Measurements from ENCODE around the gene RASA1.
"Not testable (repeated sequence)": the region's sequence is repeated elsewhere in the genome, so short reads cannot be mapped to it uniquely, and the experiment has no call there.

Gene RASA1

DNA sequence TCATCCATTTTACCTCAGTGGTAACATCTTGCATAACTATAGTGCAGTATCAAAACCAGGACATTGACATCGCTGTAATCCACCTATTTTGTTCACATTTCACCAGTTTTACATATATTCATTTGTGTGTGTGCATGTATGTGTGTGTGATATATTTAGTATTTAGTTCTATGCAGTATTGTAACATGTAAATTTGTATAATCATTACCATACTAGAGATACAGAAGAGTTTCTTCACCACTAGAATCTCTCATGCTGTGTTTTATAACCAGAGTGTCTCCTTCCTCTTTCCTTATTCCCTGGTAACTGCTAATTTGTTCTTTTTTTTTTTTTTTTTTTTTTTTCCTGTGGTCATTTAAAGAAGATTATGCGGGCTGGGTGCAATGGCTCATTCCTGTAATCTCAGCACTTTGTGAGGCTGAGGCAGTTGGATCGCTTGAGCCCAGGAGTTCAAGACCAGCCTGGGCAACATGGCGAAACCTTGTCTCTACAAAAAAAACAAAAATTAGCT is 11.0 kb downstream of the RASA1 start:
- no peak for DNase-seq (ENCODE audit: low read depth in 2 of 2, low spot score in 1 of 2)

DNA sequence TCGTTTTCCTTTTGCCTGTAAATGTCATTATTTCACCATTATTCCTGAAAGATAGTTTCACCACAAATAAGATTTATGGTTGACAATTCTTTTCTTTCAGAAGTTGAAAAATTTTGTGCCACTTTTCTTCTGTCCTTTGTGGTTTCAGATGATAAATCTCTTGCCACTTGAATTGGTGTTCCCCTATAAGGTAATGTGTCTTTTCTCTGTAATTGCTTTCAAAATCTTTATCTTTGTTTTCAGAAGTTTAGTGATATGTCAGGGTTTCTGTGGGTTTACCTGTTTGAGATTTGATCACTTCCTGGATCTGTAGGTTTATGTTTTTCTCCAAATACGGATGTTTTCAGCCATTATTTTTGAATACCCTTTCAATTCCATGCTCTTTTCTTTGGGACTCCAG is 14.6 kb downstream of the RASA1 start:
- no peak for DNase-seq (ENCODE audit: low read depth in 2 of 2, low spot score in 1 of 2)

DNA sequence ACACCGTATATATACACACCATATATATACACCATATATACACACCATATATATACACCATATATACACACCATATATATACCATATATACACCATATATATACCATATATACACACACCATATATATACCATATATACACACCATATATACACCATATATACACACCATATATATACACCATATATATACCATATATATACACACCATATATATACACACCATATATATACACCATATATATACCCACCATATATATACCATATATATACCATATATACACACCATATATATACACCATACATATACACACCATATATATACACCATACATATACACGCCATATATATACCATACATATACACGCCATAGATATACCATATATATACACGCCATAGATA is 19.6 kb downstream of the RASA1 start:
- DNase-seq (ENCODE audit: low read depth in 2 of 2, low spot score in 1 of 2): not testable (repeated sequence)

DNA sequence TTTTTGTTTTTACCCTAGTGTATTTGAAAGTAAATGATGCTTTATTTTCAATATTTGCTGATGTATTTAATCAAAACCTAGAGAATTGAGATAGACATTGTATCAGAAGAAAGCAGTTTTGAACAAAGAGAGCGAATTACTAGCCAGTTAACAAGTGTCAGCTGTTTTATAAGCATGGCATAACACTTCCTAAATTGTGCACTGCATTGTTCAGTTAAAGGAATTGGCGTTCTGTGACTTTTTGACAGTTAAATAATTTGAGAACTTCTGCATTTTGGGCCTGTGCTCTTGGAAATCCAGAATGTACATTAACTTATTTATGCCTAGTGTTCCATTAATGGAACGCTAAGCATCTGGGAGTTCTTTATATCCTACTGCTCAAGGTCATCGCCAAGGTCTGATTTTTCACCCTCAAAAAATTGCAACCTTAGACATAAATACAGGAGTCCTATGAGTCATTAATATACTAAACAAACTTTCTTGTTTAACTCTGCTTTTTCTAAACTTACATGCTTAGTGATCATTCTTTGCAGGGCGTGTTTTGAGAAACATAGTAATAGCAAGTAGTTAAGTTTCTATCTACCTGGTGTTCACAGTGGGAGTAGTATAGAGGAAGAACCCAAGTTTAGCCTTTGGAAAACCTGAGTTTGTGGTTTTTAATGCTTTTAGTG is 31.1 kb downstream of the RASA1 start:
- DNase-seq (ENCODE audit: low read depth in 2 of 2, low spot score in 1 of 2): no peak

DNA sequence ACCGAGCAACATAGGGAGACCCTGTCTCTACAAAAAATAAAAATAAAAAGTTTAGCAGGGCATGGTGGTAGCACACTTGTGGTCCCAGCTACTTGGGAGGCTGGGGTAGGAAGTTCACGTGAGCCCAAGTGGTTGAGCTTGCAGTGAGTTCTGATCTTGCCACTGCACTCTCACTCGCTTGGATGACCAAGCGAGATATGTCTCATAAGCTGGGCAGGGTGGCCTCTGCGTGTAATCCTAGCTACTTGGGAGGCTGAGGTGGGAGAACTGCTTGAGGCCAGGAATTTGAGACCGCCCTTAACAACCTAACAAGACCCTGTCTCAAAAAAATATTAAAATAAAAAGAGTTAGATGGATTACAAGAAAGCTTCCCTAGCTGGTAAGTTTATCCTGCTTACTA is 32.5 kb downstream of the RASA1 start:
- DNase-seq (ENCODE audit: low read depth in 2 of 2, low spot score in 1 of 2): no peak

DNA sequence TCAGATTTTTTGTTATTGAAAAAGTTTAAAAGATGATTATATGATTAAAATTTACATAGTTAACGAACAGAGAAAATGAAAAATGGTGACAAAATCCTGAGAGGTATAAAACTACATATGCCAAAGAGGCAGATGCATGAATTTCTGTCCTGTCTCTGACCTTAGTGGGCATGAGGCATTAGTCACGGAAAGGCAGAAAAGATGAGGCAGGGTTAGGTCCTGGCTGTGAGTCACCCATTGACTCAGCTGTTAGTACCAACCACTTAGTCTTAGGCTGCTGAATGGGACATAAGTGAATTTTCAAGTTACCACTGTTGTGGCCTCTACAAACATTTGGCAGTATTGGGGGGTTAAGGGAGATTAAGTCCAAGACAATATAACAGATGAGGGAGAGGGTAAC is 33.1 kb downstream of the RASA1 start:
- no peak for DNase-seq (ENCODE audit: low read depth in 2 of 2, low spot score in 1 of 2)

DNA sequence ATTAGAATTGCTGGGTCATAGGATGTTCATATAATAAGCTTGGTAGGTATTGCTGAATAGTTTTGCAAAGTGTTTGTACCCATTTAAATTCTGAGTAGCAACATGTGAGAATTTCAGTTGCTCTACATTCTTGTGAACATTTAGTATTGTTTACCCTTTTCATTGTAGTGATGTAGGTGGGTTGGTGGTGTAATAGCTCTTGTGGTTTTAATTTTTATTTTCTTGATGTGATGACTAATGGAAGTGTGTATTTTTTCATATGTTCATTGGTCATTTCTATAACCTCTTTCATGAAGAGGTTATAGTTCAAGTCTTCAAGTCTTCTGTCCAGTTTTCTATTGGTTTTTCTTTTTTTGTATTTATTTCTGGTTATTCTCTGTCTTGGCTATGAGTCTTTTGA is 34.4 kb downstream of the RASA1 start:
- DNase-seq (ENCODE audit: low read depth in 2 of 2, low spot score in 1 of 2): no peak

DNA sequence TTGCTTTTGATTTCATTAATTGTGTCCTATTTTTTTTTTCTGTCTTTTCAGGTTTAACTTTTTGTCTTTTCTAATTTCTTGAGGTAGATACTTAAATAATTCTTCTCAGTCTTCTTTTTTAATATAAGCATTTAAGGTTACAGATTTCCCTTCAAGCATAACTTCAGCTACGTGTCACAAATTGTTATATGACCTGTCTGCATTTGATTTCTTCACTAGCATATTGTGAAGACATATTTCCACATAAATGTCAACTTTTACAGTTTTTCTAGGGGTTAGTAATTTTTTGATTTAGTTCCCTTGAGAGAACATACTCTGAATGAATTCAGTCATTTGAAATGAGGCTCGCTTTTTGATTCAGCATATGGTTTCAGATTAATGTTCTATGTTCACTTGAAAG is 35.6 kb downstream of the RASA1 start:
- no peak for DNase-seq (ENCODE audit: low read depth in 2 of 2, low spot score in 1 of 2)

DNA sequence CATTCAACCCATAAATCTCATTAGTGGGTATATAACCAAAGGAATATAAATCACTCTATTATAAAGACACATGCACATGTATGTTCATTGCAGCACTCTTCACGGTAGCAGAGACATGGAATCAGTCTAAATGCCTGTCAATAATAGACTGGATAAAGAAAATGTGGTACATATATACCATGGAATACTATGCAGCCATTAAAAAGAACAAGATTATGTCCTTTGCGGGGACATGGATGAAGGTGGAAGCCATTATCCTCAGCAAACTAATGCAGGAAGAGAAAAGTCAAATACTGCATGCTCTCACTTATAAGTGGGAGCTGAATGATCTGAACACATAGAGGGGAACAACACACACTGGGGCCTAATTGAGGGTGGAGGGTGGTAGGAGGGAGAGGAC is 38.4 kb downstream of the RASA1 start:
- not testable (repeated sequence) for DNase-seq (ENCODE audit: low read depth in 2 of 2, low spot score in 1 of 2)

DNA sequence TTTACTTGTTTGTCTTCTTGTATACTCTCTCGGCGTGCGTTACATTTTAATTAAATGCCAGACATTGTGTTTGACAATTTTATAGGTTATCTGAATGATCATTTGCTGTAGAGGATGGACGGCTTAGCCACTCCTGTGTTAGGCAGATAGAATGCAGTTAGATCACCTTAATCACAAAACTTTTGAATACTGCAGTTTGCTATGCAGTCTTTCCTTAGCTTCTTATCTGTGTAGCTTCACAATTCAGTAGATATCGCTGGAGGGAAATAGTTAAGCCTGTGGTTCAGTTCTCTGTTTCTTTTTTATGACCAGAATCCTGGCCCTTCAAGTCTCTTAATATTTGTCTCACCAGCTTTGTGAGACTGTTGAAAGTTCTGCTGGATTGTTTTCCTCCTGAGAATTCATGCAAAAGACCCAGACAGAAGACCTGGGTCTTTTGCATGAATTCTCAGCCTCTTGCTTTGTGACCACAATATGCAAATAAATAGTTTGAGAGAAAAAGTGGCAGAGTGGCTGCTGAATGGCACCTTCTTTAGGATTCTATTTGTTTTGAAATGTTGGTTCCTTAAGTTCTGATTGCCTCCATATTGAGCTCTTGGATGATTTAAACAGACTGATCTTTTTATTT is 40.2 kb downstream of the RASA1 start:
- DNase-seq (ENCODE audit: low read depth in 2 of 2, low spot score in 1 of 2): no peak

DNA sequence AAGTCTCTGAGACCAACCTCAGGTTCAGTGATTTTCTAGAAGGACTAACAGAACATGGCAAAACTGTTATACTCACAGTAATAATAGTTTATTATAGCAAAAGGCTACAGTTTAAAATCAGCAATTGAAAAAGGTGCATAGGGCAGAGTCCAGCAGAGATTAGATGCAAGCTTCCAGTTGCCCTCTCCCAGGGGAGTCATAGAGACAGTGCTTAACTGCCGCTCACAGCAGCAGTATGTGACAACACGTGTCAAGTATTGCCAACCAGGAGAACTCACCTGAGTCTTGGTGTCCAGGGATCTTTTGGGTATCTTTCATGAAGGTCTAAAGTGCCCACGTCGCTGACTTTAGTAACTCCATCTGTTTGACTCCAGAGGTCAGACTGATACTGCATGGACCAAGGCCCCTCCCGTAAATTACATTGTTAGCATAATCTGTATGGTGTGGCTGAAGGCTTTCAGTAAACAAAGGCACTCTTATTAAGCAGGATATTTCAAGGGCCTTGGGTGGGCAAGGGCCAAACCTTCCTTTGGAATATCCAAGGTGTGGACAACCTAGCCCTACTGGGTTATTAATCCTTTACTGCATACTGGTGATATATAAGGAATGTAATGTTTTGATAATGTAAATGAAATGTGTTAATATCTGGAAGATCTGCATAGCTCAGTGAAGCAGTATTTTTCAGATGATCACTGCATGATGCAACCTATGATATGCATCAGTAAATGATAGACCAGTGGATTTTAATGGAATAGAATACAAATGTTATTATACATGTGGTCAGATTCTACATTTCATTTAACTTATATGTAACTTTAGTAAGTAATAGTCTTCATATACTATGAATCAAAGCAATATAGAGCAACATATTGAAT is 44.0 kb downstream of the RASA1 start:
- no peak for DNase-seq (ENCODE audit: low read depth in 2 of 2, low spot score in 1 of 2)

DNA sequence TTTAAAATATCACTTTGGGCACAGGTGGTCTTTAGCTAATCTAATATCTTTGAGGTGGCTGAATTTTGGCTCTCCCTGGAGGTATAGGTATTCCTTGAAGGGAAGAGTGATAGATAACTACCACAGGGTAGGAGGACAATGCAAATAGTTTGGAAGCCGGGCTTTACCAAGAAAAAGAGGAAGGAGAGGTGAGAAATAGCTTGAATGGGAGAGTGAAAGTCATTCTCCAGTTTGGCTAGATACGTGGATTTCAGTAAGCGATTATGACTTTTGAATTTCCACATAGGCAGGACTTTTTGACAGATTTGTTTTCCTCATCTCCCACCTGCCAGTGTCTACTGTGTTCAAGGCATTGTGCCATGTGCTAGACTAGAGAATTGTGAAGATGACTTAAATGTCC is 45.5 kb downstream of the RASA1 start:
- DNase-seq (ENCODE audit: low read depth in 2 of 2, low spot score in 1 of 2): no peak

DNA sequence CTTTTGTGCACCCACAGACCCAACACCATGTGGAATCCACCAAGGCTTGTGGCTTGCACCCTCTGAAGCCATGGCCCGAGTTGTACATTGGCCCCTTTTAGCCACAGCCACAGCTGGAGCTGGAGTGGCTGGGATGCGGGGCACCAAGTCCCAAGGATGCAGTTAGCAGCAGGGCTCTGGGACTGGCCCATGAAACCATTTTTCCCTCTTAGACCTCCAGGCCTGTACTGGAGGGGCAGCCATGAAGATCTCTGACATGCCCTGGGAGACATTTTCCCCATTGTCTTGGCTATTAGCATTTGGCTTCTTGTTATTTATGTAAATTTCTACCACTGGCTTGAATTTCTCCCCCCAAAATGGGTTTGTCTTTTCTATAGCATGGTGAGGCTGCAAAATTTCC is 51.8 kb downstream of the RASA1 start:
- DNase-seq (ENCODE audit: low read depth in 2 of 2, low spot score in 1 of 2): no peak

DNA sequence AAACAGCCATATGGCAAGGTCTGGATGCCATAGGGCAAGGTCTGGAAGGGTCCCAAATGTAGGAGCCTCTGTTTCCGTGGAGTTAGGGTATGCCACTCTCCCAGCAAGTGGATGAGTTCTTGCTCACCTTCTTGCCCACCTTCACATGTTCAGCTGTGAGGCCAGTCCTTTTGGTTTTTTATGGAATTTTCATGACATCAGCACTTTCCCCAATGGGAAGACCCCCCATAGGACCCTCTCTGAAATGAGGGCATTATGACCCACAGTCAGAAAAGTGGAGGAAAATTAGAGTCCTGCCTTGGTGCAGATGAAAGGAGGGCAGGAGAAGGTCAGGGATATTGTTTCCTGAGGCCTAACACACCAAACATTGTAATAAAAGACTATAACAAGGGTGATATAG is 53.9 kb downstream of the RASA1 start:
- DNase-seq (ENCODE audit: low read depth in 2 of 2, low spot score in 1 of 2): no peak

DNA sequence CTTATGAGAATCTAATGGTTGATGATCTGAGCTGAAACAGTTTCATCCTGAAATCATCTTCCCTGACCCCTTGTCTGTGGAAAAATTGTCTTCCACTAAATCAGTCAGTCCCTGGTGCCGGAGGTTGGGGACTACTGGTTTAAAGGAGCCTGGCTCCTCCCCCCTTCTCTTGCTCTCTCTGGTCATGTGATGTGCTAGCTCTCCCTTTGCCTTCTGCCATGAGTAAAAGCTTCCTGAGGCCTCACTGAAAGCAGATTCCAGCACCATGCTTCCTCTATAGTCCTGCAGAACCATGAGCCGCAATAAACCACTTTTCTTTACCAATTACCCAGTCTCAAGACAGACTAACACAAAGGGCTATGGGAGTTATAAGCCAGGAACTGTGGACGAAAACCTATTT is 54.7 kb downstream of the RASA1 start:
- no peak for DNase-seq (ENCODE audit: low read depth in 2 of 2, low spot score in 1 of 2)

DNA sequence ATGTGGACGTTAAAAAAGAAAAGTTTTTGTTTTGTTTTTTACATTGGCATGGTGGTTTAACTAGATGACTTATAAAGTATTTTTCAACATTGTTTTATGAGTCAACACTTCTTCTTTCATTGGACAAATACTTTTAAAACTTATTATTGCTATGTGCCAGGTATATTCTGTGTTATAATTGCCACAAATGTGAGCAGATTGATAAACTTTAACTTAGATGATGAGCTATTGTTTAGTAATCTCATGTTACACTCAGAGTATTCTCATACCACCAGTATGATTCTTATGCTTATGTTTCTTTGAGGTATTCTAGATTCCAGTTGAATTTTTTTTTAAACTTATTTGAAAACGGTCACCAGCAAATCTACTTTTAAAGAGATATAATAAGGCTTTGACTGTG is 60.3 kb downstream of the RASA1 start:
- no peak for DNase-seq (ENCODE audit: low read depth in 2 of 2, low spot score in 1 of 2)

DNA sequence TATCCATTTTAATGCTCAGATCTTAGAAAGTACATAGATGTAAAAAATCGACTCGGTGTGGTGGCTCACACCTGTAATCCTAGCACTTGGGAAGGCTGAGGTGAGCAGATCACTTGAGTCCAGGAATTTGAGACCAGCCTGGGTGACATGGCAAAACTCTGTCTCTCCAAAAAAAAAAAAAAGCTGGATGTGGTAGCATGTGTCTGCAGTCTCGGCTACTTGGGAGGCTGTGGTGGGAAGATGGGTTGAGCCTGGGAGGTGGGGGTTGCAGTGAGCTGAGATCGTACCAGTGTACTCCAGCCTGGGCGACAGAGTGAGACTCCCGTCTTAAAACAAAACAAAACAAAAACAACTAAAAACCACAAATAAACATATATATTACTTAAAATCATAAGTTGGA is 61.4 kb downstream of the RASA1 start:
- no peak for DNase-seq (ENCODE audit: low read depth in 2 of 2, low spot score in 1 of 2)

DNA sequence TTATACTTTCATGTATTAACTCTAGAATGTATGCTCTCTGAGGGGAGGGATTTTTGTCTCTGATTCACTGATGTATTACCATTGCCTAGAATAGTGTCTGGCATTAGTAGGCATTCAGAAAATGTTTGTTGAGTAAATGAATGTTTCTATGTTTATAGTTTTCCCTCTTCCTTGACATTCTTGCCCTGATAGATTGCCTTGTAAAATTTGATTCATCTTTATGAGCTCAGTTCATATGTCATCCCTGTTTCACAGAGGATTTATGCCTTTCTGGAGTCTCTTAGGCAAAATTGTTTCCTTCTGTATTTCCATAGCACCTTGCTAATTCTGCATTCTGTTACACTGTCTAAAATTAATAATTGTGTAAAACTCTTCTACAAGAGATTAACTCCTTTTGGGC is 72.3 kb downstream of the RASA1 start:
- DNase-seq (ENCODE audit: low read depth in 2 of 2, low spot score in 1 of 2): no peak

DNA sequence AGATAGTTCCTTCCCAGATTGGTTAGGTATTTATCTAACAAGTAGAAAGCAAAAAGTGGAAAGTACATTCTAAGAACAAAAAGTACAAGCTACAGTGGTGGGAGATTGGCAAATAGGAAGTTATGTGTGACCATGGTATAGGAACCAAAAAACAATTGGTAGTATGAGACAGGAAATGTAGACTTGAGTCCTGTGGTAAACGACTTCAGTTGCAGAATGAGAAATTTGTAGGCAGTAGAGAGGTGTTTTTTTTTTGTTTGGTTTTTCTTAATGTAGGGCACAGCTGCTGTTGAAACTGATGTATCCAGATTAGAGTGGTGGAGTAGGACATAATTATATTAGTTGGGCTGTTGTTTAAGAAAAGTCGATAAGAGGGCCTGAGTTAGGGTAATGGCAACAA is 73.0 kb downstream of the RASA1 start:
- no peak for DNase-seq (ENCODE audit: low read depth in 2 of 2, low spot score in 1 of 2)

DNA sequence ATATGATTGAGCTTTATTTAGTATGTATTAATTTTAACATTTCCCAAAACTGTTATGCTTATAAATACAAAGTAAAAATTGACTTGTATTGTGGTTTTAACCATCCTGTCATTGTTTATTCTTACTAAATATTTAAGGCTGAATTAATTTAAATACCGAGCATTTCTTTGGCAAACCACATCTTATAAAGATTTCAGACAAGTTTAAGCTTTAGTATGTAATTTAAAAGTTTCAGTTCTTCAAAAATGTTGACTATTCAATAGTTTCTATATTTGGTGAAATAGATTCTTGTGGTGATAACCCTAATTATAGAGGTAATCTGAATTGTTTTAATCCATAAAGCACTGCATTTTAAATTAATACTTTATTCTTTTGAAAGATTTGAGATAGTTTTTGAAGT is 79.6 kb downstream of the RASA1 start:
- DNase-seq (ENCODE audit: low read depth in 2 of 2, low spot score in 1 of 2): no peak

DNA sequence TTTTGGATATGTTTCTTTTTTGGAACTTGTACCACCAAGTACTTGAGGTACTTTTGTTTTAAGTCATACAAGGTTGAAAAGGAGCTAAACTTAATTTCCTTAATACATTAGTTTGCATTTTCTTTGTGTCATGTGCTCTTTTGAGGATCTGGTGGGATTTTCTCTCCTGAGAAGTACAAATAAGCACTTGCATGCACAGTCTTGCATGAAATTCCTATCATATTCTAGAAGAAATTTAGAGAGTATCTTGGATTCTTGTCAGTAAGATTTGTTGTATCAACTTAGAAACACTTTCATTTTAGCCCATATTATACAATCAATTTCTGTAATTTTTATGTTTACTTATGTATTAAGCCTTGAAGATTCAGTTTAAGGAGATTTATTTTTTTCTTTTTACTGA is 80.2 kb downstream of the RASA1 start:
- DNase-seq (ENCODE audit: low read depth in 2 of 2, low spot score in 1 of 2): no peak

DNA sequence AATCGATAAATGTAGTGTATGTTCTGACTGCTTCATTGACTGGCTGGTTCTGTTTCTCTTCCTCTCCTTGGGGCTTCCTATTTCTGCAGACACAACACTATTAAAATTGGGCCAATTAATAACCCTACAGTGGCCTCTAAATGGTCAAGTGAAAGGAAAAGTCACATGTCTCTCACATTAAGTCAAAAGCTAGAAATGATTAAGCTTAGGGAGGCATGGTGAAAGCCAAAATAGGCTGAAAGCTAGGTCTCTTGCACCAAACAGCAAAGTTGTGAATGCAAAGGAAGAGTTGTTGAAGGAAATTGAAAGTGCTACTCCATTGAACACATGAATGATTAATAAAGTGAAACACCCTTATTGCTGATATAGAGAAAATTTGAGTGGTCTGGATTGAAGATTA is 86.8 kb downstream of the RASA1 start:
- no peak for DNase-seq (ENCODE audit: low read depth in 2 of 2, low spot score in 1 of 2)
